NCI-H2107 treated with DMSO at 0.1 percent for 48 hours (cell line): Measurements from ENCODE around the gene LRRC32.
"Not testable (repeated sequence)": the region's sequence is repeated elsewhere in the genome, so short reads cannot be mapped to it uniquely, and the experiment has no call there.

Source experiments
- DNase-seq: peaks from one replicate; lab custom pipeline; 2025; ENCODE audit not compliant: unreplicated experiment; lab: John Stamatoyannopoulos, UW

The LRRC32 gene

DNA sequence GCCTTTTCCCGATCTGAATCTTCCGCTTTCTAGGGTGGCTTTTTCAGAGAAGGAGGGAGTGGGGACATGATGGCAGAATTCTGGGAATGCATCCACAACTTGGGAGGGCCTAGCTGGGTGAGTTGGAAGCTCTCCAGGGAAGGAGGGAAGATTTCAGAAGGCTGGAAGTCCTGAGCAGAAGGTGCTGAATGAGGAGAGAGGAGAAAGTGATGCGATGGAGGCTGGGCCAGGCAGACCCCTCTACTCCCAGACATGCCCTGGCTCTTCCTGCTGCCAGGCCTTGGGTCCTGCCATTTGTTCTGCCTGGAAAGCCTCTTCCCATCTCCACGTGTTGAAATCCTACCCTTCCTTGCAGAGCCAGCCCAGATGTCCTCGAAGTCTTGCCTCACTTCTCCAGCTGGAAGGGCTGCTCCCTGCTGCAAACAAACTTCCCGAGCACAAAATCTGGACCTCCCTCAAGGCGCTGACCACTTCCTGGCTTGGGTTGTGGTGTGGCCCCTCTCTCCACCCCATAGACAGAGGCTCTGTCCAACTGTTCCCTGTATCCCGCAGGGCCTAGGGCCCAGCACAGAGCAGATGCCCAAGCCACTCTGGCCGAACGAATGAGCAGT lies 16.8 kb downstream of the LRRC32 start:
- no peak for DNase-seq

DNA sequence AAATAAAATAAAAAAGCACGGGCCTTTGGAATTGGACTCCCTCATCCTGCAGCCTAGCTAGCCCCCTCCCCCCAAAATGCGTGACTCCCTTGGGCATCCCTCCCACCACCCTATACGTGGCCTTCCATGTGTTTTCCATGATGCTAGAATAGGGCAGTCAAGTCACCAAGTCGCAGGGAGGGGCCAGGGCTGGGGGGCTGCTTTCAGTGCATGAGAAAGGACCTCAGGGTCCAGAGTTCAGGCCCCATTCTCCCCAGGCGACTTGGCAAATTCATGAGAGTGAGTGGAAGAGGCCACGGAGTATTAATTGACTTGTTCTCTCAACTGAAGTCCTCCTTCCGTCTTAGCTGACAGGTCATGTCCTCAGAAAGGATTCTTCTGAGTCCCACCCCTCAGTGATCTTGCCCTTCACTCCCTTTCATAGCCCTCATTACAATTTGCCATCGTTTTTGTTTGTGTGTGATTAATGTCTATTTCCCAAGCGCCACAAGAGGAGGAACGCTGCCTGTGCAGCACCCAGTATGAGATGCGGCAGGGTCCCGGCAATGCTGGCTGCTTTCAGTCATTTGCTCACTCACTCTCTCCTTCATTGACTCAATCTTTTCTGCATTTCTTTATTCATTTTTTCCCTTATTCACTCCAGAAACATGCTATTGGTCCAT lies 17.4 kb downstream of the LRRC32 start:
- no peak for DNase-seq

DNA sequence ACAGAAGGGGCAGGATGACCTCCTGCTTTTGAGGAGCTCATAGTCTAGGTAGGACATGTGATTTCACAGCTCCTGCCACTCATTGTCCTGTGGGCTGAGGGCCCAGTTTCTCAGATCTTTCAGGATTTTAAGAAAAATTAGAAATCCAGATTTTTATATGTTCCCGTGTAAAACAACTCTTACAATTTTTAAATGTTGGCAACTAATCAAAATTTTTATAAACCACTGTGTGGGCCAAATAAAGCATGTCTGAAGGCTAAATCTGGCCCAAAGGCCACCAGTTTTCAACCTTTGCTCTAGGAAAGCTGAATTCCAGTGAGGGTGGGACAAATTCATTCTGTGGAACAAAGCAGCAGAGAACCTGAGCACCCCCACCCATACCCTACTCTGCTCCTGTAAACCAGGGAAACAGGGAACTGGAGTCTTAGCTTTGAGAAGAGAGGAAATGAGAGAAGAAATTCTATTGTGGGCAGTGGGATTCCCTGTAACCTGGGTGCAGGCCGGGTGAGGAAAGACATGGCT lies 20.6 kb downstream of the LRRC32 start:
- no peak for DNase-seq

DNA sequence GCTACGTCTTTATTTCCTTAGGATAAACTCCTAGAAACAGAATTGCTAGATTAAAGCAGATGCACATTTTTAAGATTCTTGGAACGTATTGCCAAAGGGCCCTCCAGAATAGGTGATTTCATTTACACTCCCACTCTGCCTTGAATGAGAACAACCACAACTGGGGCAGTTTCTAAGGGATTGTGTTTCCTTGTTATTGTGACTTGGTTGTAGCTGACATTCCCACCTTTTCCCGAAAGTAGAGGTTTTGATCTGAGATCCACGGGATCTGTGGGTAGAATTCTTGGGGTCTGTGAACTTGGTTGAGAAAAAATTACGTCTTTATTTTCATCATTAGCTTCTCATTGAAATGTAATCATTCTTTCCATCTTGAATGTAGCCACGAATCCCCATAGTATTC lies 21.5 kb downstream of the LRRC32 start:
- DNase-seq: no peak

DNA sequence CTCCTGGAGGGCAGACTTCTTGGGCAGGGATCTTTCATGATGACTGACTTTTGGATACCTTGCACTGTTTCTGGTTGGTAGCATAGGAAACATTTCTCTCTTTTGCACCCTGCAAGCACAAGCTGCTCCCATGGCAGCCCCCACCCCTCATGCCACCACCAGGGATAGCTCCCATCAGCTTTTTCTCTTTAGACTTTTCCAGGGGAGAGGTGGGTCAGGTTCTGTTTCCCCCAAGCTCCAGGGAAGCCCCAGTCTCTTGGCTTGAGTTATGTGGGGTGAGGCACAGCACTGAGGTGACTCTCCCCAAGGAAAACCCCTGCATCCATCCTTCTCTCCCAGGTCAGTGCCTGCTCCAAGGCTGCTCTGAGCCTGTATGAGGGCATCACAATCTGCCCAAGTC lies 22.5 kb downstream of the LRRC32 start:
- no peak for DNase-seq

DNA sequence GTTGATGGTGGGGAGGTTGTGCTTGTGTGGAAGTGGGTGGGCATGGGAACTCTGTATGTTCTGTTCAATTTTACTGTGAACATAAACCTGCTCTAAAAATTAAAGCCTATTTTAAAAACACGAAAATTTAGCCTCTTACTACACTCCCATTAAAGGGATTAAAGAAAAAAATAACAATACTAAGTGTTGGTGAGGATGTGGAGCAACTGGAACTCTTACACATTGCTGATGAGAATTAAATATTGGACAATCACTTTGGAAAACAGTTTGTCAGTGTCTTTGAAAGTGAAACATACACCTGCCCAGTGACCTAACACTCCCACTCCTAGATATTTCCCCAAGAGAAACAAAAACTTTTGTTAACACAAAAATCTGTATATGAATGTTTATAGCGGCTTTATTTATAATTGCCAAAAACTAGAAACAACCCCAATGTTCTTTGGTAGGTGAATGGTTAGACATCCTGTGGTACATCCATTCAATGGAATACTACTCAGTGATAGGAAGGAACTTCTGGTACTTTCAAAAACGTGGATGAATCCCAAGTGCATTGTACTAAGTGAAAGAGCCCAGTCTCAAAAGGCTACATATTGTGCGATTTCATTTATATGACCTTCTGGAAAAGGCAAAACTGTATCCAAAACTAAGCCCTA lies 23.5 kb downstream of the LRRC32 start:
- DNase-seq: no peak

DNA sequence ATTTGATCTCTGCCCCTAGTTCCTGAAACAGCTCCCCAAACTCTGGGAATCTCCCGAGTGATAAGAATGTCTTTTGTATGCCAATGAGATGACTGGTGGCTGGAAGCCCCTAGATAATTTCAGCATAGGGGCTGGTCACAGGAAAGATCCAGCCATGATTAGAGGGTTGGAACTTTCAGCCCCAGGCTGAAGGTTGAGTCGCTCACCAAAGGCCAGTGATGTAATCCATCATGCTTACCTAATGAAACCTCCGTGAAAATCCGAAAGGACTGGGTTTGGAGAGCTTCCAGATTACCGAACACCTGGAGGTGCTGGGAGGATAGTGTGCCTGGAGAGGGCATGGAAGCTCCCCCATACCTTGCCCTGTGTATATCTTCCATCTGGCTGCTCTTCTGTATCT lies 26.0 kb downstream of the LRRC32 start:
- no peak for DNase-seq

DNA sequence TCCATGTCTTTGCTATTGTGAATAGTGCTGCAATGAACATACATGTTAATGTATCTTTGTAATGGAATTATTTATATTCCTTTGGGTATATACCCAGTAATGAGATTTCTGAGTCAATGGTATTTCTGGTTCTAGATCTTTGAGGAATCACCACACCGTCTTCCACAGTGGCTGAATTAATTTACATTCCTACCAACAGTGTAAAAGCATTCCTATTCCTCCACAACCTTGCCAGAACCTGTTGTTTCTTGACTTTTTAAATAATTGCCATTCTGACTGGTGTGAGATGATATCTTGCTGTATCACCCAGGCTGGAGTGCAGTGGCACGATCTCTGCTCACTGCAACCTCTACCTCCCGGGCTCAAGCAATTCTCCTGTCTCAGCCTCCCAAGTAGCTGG lies 26.8 kb downstream of the LRRC32 start:
- not testable (repeated sequence) for DNase-seq

DNA sequence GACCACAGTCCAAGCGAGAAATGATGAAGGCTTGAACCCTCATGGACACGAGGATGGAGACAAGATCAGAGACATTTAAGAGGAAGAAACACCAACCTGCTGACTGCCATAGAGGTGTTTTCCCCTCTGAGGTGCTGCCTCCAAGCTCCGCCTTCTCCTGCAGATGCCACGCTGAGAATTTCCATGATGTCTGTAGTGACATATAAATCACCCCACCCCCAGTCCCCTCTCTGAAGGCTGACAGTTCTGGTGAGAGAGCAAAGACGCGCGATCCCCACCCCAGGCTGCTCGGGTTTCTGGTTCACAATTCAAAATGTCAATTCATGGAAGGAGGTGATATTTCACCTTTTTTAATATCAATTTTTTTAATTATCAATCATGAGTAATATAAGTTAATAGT lies 28.2 kb downstream of the LRRC32 start:
- DNase-seq: no peak

DNA sequence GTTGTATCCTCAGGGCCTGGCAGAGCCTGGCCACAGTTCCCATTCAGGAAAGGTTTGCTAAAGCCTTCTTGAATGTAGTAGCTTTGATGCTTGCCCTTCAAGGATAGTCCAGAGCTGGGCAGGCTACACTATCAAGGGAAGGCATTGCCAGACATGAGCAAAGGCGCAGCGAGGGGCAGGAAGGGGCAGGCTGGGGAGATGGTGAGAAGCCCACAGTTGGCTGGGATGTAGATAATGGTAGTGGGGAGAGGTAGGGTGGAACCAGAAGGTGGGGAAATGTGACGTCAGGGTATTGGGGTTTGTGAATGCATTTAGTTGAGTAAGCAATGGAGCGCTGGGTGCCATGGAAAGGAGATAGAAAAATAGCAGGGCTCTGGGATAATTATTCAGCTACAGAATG lies 28.6 kb downstream of the LRRC32 start:
- DNase-seq: no peak

DNA sequence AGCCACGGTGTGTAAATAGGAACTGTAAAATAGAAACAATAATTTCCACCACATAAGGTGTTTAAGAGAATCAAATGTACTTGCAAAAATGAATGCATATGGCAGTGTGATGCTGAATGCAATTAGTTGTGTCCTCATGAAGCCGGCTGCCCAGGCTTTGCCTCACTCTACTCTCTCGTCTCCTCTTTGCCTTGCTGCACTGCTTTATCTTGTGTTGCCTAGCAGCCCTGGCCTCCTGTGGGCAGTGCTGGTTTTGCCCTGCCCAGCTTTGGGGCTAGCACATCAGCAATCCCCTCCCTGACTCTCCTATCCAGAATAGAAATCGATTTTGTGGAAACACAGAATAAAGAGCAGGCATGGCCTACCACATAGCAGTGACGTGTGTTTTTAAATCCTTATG lies 30.0 kb downstream of the LRRC32 start:
- DNase-seq: peak; percentile 12

DNA sequence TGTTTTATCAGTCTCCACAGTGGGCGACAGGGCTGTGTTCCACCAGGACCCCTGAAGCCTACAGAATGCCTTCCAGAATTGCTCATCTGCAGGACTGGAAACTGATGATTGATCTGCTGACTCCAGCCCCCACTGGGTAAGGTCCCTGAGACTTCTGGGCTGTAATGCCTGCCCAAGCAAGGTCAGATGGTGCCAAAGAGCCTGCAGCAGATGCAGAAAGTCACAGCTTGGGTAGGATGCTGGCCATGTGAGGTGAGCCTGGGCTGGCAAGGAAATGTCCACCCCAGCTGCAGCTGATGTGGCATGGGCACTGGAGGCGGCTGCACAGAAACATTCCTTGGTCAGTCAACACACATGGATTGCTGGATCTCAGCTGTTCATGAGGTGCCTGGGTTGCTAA lies 30.9 kb downstream of the LRRC32 start:
- DNase-seq: no peak

DNA sequence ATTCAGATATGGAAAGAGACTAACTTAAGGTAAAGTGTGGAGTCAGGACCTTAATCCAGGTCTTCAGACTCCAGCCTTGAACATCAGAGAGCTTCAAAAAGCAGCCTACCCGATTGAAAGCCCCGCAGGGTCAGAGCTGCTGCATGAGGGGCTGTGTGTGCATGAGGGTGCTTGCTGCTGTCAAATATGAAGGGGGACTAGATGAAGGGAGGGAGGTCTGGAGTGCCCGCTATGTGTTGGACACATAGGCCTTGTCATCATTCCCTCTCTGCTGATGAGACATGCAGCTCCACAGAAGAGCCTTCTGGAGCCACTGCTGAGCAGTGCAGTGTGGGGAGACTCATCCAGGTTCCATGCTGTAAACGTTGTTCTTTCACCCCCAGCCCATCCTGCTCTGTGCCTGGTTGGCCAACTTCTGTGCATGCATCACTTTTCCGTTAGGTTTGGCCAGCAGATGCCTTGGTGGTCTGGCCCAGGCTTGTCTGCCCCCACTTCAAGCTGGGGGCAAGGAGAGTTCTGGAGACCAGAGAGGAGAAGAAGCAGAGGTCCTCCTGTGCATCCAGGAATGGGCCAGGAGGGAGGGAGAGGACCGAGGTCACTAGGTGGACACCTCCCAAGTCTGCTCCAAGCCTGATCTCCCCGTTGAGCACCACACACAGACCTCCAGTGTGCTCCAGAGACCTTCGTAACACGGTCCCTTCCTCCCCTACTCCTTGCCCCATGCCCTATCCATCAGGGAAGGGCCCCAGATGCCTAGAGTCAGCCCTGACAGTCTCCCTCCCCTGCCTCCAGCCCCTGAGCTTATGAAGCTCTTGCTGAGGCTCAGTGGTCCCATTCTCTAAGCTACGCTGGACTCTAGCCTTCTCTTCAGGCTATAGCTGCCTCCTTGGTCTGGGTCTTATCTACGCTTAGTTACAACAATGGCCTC lies 32.0 kb downstream of the LRRC32 start:
- no peak for DNase-seq

DNA sequence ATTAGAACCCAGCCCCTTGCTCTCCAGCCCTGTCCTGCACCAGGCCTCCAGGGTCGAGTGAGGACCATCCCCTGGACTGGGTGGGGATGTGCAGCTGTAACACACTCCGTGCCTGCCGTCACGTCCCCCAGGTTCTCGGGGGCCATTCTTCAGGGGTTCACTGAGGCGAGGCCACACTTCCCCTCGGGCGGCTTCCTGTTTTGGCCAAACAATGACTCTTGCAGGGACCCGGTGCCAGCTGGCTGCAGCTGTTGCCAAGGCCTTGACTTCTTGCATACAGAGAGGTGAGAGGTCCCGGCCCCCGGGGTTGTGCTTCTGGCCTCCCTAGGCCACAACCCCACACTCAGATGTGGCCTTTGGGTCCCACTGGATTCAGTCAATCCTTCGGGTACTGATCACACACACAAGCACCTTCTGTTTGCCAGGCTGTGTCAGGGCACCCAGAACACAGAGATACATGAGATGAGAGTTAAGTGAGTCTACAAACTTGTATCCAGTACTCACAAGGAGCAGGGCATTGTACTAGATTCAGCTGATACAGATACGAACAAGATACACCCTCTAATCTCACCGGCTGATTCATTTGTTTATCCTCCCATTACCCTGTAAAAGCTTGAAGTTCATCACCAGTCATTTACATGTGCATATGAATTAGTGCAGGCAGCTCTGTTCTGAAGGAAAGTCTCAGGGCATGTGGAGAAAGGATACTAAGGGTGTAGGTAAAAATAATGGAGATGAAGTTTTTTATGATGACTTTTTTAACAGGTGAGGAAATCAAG lies 32.9 kb downstream of the LRRC32 start:
- DNase-seq: no peak

DNA sequence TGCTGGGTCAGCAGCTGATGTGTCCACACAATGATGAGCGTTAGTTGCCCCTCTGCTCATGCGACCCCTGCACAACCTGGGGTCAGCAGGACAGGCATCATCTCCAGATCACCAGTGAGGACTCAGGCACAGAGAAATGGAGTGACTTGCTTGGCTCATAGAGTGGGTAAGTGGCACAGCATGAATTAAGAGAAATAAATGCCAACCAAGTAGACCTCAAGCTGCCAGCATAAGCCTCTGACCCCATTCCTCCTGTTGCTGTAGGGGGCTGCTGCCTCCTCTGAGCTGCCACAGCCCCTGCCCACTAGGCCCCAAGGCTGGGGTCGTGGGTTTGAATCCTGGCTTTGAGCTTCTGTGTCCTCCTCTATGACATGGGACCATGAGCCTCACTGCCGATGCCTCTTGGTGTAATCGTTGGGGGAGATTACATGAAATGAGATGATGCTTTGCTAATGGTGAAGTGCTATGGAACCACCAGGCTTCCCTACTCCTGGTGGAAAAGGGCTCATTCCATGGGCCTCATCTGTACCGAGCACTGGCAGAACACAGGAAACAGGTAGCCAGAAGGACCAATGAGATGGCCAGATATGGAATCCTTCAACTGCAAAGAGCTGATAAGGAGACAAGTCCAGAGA lies 33.6 kb downstream of the LRRC32 start:
- no peak for DNase-seq

DNA sequence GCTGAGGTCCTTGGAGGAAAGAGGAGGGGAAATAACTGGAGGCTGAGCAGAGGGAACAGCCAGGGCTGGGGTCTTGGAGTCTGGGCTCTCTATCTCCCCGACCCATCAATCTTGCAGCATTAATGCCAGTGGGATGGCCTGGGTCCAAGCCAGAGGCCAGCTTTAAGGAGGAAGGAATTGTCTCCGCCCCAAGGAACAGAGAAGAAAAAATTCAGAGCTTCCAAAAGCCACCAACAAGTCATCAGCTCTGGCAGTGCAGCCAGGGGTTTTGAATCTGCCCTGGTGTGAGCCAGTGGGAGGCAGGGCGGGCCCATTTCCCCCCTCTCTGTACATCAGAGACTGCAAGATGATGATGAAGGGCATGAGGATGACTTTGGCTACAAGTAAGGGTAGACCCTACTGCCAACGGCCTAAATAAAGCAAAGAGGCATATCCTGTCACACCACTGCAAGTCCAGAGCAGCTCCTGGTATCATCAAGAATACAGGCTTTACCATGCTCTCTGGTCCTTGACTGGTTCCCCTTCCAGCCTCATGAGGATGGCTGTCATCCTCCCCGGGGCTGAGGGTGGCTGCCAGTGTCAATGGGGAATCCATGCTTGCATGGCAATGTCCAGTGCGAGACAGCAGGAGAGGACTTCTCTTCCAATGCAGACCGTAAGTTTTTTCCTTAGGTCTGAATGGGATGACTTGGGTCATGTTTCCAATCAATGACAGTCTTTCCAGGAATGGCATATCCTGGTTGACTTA lies 34.4 kb downstream of the LRRC32 start:
- no peak for DNase-seq

DNA sequence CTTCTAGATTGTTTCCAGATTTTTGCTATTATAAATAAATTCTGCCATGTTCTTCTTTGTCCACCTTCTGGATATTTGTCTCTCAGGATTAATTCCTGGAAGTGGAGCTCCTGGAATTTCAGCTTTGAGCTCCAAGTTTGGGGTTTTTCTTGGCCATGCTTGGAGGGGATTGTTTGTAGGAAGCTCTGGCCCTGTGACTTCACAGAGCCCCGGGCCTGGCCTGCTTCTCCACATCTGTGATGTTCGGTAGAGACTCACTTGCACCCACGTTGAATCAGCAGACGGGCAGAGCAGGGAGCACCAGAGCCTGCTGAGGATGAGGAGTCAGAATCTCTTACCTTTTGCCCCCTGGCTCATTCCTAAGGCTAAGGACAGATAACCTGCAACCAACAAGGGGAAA lies 35.7 kb downstream of the LRRC32 start:
- DNase-seq: no peak

DNA sequence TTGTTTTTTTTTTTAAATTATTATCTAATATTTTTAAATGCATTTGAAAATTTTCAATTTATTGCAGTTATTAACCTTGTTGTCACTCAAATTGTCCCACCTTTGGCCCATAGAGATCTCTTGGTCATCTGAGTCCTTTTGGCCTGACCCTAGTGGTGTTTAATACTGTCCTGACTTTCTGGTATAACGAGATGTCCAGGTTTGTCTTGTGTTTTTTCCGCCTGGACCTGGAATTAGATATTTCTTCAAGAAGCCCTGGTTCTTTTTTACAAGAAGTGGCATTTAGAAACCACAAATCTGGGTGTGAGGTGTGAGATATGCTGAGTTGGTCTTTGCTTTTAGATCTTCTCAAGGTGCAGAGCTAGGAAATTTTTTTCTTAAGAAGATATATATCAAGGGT lies 38.1 kb downstream of the LRRC32 start:
- DNase-seq: no peak

DNA sequence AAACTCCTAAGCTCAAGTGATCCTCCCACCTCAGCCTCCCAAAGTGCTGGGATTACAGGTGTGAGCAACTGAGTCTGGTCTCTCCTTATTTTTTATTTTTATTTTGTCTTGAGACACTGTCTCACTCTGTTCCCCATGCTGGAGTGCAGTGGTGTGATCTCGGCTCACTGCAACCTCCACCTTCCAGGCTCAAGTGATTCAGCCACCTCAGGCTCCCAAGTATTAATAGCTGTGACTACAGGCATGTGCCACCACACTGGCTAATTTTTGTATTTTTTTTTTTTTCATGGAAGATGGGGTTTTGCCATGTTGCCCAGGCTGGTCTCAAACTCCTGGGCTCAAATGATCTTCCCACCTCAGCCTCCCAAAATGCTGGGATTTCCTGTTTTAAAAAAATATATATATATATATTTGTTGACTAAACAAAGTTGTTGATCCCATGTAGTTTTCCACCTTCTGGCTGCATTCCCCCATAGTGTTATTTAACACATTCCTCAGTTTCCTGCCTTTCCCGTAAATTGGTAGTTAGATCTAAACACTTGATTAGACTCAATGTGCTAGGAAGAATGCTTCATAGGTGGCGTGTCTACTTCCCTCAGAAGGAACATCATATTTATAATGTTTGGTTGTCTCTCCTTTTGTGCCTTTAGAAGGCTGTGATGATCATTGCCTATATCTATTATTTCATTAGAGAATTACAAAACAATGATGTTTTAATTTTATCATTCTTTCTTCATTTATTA lies 38.8 kb downstream of the LRRC32 start:
- no peak for DNase-seq
